Ammon's horn (tissue), 1 donor: Measurements from ENCODE around the gene NINJ2.

Experiments
- DNase-seq: peaks from one replicate; pipeline ENCODE4 v3.0.0-alpha.2; 2016; ENCODE audit warnings: low spot score

NINJ2 gene

GRCh38 chr12:547883-548470 lies 115.3 kb downstream of the NINJ2 start:
- no peak for DNase-seq

- peak; percentile 71 for DNase-seq
These were observed 116.1 kb downstream of the NINJ2 start for GRCh38 chr12:546920-547845.

- DNase-seq: no peak
These were observed 116.9 kb downstream of the NINJ2 start for GRCh38 chr12:546265-546919.

GRCh38 chr12:545835-546234 lies 117.4 kb downstream of the NINJ2 start:
- DNase-seq: no peak

GRCh38 chr12:544941-545635 lies 118.2 kb downstream of the NINJ2 start:
- DNase-seq: no peak

GRCh38 chr12:544142-544541 lies 119.1 kb downstream of the NINJ2 start:
- DNase-seq: no peak

- DNase-seq: no peak
These were observed 120.2 kb downstream of the NINJ2 start for GRCh38 chr12:543114-543451.

- no peak for DNase-seq
These were observed 120.7 kb downstream of the NINJ2 start for GRCh38 chr12:542395-543113.

- no peak for DNase-seq
These were observed 121.4 kb downstream of the NINJ2 start for GRCh38 chr12:541676-542324.

- no peak for DNase-seq
These were observed 123.5 kb downstream of the NINJ2 start for GRCh38 chr12:539540-540310.

- peak; percentile 79 for DNase-seq
These were observed 124.3 kb downstream of the NINJ2 start for GRCh38 chr12:538731-539539.

GRCh38 chr12:537772-538171 lies 125.5 kb downstream of the NINJ2 start:
- no peak for DNase-seq

GRCh38 chr12:536751-537245 lies 126.4 kb downstream of the NINJ2 start:
- no peak for DNase-seq

GRCh38 chr12:535396-535795 lies 127.8 kb downstream of the NINJ2 start:
- DNase-seq: no peak

GRCh38 chr12:534216-534615 lies 129.0 kb downstream of the NINJ2 start:
- DNase-seq: no peak

GRCh38 chr12:533718-534117 lies 129.5 kb downstream of the NINJ2 start:
- no peak for DNase-seq

GRCh38 chr12:532908-533565 lies 130.2 kb downstream of the NINJ2 start:
- DNase-seq: no peak

GRCh38 chr12:531951-532585 lies 131.2 kb downstream of the NINJ2 start:
- no peak for DNase-seq
